RPMI8226 (cell line): ENCODE results near the gene CARD14.
"Not testable (repeated sequence)": the region's sequence is repeated elsewhere in the genome, so short reads cannot be mapped to it uniquely, and the experiment has no call there.

Experiments used
- DNase-seq: peaks from one replicate; pipeline ENCODE4 v3.0.0-alpha.2; 2015

CARD14 gene

GRCh38 chr17:80151333-80151732 is 18.5 kb upstream of the CARD14 start:
- no peak for DNase-seq

DNA sequence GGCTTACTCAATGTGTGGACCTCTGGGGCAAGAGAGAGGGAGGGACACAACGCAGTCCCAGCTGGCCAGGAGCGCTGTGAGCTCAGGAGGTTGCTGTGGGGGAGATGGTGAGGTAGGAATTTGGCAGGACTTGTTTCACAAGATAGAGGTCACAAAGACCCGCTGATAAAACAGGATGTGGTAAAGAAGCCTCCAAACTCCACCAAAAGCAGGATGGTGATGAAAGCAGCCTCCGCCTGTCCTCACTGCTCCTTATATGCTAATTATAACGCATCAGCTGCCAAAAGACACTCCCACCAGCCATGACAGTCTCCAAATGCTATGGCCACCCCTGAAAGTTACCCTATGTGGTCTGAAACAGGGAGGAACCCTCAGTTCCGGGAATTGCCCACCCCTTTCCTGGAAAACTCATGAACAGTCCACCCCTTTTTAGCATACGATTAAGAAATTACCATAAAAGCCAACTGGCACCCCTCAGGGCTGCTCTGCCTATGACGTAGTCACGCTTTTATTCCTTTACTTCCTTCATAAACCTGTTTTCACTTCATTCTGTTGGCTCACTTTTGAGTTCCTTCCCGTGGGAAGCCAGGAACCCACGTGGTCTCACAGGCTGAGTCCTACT is 17.6 kb upstream of the CARD14 start:
- no peak for DNase-seq

- DNase-seq, result no peak
Observed at GRCh38 chr17:80153004-80153403, 16.8 kb upstream of the CARD14 start.

DNA sequence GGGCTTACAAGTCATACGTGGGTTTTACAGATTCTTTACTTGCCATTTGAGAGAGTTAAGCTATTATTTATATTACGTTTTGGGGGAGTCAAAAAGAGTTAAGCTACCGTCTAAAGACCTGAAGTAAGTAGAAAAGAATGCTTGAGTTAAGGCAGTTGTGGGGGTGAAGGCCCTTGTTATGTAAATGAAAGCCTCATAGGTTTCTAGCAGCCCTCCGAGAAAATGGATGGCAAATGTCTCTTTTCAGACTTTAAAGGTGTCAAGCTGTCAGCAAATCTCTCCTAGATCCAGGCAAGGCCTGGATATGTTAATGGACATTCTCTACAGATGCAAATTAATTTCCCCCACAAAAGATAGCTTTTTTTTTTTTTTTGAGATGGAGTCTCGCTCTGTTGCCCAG is 15.7 kb upstream of the CARD14 start:
- DNase-seq, result no peak

DNA sequence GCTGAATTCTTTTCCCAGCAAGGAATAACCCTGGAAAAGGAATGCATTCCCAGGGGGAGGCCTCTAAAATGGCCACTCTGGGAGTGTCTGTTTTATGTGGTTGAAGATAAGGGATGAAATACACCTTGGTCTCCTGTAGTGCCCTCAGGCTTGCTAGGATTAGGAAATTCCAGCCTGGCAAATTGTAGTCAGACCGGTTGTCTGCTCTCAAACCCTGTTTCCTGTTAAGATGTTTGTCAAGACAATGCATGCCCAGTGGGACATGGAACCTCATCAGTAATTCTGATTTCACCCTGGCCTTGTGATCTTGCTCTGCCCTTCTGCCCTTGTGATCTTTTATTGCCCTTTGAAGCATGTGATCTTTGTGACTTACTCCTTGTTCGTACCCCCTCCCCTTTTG is 14.2 kb upstream of the CARD14 start:
- DNase-seq, result not testable (repeated sequence)

- no peak for DNase-seq
Observed at GRCh38 chr17:80158846-80159245, 11.0 kb upstream of the CARD14 start.

DNA sequence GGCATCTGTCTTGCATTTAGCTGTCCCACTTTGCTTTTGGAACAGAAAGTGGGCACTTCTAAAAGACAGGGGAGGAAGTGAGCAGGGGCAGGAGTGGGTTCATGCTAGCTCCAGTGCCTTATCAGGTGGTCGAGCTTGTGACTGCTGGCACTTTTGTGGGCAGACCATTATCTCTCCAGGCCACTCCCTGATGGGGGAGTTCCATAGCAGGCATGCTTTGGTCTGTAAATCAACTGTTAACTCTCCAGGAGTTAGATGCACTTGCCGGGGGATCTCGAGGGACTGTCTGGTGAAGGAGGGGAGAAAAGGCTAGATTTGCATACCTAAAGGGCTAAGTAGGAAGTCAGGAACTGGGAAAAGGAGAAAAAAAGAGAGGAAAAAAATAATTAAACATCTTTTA is 9.3 kb upstream of the CARD14 start:
- DNase-seq, result no peak

- DNase-seq, result peak; percentile 50
Observed at GRCh38 chr17:80163336-80163735, 6.5 kb upstream of the CARD14 start.

- DNase-seq, result no peak
Observed at GRCh38 chr17:80164185-80164584, 5.6 kb upstream of the CARD14 start.

- DNase-seq, result no peak
Observed at GRCh38 chr17:80166446-80166845, 3.4 kb upstream of the CARD14 start.

- no peak for DNase-seq
Observed at GRCh38 chr17:80168371-80168770, 1.5 kb upstream of the CARD14 start.

DNA sequence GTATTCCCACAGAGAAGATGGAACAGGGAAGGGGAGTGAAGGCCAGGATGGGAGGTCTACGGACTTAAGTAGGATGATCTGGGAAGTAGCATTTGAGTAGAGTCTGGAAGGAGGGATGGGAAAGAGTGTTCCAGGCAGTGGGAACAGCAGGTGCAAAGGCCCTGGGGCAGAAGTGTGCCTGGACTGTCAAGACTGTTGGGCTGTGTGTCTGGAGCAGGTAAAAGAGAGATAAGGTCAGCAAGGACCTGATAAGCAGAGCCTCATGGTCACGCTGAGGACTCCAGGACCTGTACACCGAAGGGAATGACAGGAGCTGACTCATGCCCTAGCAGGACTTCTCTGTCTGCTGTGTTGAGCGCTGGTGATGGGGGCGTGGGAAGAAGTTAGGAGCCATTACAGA is 723 bp upstream of the CARD14 start:
- no peak for DNase-seq

- DNase-seq, result no peak
Observed at GRCh38 chr17:80171681-80172080, 1.9 kb downstream of the CARD14 start.

DNA sequence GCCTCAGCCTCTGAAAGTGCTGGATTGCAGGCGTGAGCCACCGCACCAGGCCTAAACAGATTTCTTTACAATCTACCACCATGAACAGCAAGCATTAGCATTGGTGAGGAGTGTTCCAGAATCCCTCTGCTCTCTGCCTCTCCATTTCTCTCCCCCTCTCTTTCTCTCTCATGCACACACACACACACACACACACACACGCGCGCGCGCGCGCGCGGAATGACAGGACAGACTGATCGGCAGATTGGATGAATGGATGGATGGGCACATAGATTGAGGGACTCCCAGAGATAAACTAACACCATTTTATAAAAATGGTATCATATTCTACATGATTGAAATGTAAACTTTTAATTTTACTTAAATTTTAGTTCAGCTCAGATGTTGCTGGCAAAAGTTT is 3.3 kb downstream of the CARD14 start:
- no peak for DNase-seq

GRCh38 chr17:80173916-80174315 is 4.1 kb downstream of the CARD14 start:
- no peak for DNase-seq

DNA sequence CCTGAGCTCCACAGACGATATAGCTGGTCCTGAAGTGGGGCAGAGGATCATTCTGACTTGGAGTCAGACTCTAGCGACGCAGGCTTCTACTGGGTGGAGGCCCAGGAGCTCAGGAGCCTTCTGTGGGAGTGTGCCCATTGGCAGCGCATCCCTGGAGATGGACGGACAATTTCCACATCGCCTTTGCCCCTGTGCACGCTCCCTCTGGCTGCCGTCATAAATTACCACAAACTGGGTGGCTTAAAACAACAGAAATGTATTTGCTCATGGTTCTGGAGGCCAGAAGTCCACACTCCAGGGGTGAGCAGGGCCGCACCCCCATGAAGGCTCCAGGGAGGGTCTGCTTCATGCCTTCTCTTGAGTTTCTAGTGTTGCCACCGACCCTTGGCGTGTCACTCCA is 6.9 kb downstream of the CARD14 start:
- no peak for DNase-seq

GRCh38 chr17:80177986-80178595 is 8.3 kb downstream of the CARD14 start:
- DNase-seq, result no peak

DNA sequence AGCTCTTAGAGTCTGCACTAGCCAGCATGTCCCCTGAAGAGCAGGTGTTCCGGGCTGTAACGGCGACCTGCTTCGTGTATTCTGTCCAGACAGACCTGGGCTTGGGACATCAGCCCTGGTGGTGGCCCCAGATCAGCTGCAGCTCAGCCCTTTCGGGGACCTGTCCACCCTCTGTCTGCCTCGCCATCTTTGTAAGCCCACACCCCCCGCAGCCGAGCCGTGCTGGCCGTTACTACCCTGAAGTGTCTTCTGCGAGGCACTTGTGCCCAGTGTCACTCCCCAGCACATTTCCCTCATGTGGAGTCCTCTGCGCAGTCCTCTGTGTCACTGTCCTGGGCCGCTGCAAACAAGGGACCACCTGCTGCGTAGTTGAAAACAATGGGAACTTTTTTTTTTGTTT is 10.4 kb downstream of the CARD14 start:
- DNase-seq, result no peak

DNA sequence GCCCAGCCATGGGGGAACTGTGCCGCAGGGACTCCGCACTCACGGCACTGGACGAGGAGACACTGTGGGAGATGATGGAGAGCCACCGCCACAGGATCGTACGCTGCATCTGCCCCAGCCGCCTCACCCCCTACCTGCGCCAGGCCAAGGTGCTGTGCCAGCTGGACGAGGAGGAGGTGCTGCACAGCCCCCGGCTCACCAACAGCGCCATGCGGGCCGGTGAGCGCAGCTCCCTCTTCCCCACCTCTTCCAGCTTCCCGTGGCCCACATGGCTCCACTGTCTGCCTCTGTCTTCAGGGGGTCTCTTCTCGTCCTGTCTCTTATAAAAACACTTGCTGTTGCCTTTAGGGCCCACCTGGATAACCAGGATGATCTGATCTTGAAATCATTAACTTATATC is 11.6 kb downstream of the CARD14 start:
- DNase-seq, result no peak

- no peak for DNase-seq
Observed at GRCh38 chr17:80182118-80182844, 12.5 kb downstream of the CARD14 start.

DNA sequence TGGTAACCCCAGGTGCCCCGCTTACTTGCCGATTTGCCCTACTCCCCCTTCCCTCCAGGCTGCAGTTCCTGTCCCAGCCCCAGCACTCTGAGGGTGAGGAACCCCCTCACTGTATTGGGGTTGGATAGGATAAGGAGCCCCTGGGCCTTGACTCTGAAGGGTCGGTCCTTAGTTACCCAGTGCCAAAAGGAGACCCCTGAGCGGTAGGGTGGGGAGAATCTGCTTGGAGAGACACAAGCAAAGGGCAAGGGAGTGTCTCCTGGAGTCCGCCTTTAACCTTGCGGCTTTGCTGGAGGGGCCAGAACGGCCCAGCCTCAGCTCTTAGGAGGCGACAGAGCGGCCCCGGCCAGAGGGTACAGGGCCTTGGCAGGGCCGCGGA is 13.0 kb downstream of the CARD14 start:
- DNase-seq, result no peak

GRCh38 chr17:80183581-80184422 is 14.0 kb downstream of the CARD14 start:
- peak; percentile 67 for DNase-seq

GRCh38 chr17:80184423-80184714 is 14.5 kb downstream of the CARD14 start:
- DNase-seq, result no peak

- no peak for DNase-seq
Observed at GRCh38 chr17:80185968-80186367, 16.1 kb downstream of the CARD14 start.
